HL-60 (cell line): ENCODE measurements around the gene FOXP1.

ENCODE experiments used
- GABPA ChIP-seq: IDR thresholded peaks from 2 replicates; pipeline ENCODE4 v1.6.1; 2012; ENCODE audit warnings: low read depth
- POLR2AphosphoS5 ChIP-seq: IDR thresholded peaks from 2 replicates; pipeline ENCODE4 v1.6.1; 2012; ENCODE audit warnings: low read depth
- SPI1 ChIP-seq: IDR thresholded peaks from 2 replicates; pipeline ENCODE4 v1.6.1; 2012; ENCODE audit warnings: low read depth, mild to moderate bottlenecking, borderline replicate concordance
- TF ChIP-seq, protein P1 (sequence below): IDR thresholded peaks from one replicate; pipeline ENCODE4 v1.5.1; 2011; ENCODE audit warnings: low read length, control low read depth, inconsistent platforms; ENCODE audit not compliant: insufficient read depth
- TF ChIP-seq, protein P2 (sequence below): IDR thresholded peaks from 2 replicates; pipeline ENCODE4 v1.6.1; 2012; ENCODE audit warnings: low read depth; ENCODE audit not compliant: insufficient replicate concordance

DNA sequence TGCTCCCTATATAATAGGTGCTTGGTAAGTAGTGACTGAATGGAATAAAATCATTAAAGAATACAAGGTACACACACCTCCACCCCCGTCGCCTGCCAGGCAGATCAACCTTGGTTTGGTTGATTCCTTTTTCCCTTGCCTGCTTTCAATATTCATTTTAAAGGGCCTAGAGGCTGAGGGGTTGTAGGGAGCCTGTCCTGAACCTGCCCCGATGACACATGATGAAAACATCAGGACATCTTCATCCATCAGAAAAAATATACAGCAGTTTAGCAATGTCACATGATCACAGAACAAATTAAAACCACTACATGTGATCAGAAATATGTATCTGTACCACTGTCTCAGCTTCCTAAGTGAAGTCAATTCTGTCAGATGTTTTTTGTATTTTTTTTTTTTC lies 588.9 kb downstream of the FOXP1 start:
- TF ChIP-seq, protein P1, sequence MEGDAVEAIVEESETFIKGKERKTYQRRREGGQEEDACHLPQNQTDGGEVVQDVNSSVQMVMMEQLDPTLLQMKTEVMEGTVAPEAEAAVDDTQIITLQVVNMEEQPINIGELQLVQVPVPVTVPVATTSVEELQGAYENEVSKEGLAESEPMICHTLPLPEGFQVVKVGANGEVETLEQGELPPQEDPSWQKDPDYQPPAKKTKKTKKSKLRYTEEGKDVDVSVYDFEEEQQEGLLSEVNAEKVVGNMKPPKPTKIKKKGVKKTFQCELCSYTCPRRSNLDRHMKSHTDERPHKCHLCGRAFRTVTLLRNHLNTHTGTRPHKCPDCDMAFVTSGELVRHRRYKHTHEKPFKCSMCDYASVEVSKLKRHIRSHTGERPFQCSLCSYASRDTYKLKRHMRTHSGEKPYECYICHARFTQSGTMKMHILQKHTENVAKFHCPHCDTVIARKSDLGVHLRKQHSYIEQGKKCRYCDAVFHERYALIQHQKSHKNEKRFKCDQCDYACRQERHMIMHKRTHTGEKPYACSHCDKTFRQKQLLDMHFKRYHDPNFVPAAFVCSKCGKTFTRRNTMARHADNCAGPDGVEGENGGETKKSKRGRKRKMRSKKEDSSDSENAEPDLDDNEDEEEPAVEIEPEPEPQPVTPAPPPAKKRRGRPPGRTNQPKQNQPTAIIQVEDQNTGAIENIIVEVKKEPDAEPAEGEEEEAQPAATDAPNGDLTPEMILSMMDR: no peak
- TF ChIP-seq, protein P2, sequence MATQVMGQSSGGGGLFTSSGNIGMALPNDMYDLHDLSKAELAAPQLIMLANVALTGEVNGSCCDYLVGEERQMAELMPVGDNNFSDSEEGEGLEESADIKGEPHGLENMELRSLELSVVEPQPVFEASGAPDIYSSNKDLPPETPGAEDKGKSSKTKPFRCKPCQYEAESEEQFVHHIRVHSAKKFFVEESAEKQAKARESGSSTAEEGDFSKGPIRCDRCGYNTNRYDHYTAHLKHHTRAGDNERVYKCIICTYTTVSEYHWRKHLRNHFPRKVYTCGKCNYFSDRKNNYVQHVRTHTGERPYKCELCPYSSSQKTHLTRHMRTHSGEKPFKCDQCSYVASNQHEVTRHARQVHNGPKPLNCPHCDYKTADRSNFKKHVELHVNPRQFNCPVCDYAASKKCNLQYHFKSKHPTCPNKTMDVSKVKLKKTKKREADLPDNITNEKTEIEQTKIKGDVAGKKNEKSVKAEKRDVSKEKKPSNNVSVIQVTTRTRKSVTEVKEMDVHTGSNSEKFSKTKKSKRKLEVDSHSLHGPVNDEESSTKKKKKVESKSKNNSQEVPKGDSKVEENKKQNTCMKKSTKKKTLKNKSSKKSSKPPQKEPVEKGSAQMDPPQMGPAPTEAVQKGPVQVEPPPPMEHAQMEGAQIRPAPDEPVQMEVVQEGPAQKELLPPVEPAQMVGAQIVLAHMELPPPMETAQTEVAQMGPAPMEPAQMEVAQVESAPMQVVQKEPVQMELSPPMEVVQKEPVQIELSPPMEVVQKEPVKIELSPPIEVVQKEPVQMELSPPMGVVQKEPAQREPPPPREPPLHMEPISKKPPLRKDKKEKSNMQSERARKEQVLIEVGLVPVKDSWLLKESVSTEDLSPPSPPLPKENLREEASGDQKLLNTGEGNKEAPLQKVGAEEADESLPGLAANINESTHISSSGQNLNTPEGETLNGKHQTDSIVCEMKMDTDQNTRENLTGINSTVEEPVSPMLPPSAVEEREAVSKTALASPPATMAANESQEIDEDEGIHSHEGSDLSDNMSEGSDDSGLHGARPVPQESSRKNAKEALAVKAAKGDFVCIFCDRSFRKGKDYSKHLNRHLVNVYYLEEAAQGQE: no peak
- TF ChIP-seq SPI1: no peak
- TF ChIP-seq POLR2AphosphoS5: no peak
- TF ChIP-seq GABPA: no peak
